Germinal center (tissue), 1 donor: Measurements from ENCODE around the gene CTNNA2.

Experiments
- DNase-seq: peaks from one replicate; pipeline ENCODE4 v3.0.0; 2012; ENCODE audit warnings: mixed read lengths, low spot score

CTNNA2 gene

GRCh38 chr2:79612999-79613398 is 100.1 kb downstream of the CTNNA2 start:
- no peak for DNase-seq

GRCh38 chr2:79619442-79619841 is 106.6 kb downstream of the CTNNA2 start:
- DNase-seq, result no peak

GRCh38 chr2:79619976-79620375 is 107.1 kb downstream of the CTNNA2 start:
- DNase-seq, result no peak

- DNase-seq, result no peak
These were observed 107.8 kb downstream of the CTNNA2 start for GRCh38 chr2:79620679-79621078.

- no peak for DNase-seq
These were observed 108.4 kb downstream of the CTNNA2 start for GRCh38 chr2:79621252-79621651.

- DNase-seq, result no peak
These were observed 108.9 kb downstream of the CTNNA2 start for GRCh38 chr2:79621755-79622154.

- DNase-seq, result no peak
These were observed 109.7 kb downstream of the CTNNA2 start for GRCh38 chr2:79622508-79622907.

GRCh38 chr2:79627237-79627636 is 114.4 kb downstream of the CTNNA2 start:
- DNase-seq, result no peak

- DNase-seq, result no peak
These were observed 117.2 kb downstream of the CTNNA2 start for GRCh38 chr2:79630060-79630459.

- no peak for DNase-seq
These were observed 118.2 kb downstream of the CTNNA2 start for GRCh38 chr2:79630972-79631557.

GRCh38 chr2:79638410-79638809 is 125.6 kb downstream of the CTNNA2 start:
- no peak for DNase-seq

GRCh38 chr2:79638954-79639353 is 126.1 kb downstream of the CTNNA2 start:
- no peak for DNase-seq

- no peak for DNase-seq
These were observed 127.2 kb downstream of the CTNNA2 start for GRCh38 chr2:79640001-79640400.

GRCh38 chr2:79649531-79649930 is 136.7 kb downstream of the CTNNA2 start:
- DNase-seq, result no peak

GRCh38 chr2:79660557-79660956 is 147.7 kb downstream of the CTNNA2 start:
- DNase-seq, result no peak

GRCh38 chr2:79665091-79665490 is 152.2 kb downstream of the CTNNA2 start:
- no peak for DNase-seq

GRCh38 chr2:79666430-79666829 is 153.6 kb downstream of the CTNNA2 start:
- no peak for DNase-seq

GRCh38 chr2:79669714-79670113 is 156.9 kb downstream of the CTNNA2 start:
- DNase-seq, result no peak

GRCh38 chr2:79670198-79670597 is 157.3 kb downstream of the CTNNA2 start:
- no peak for DNase-seq

GRCh38 chr2:79686884-79687283 is 174.0 kb downstream of the CTNNA2 start:
- no peak for DNase-seq

- DNase-seq, result no peak
These were observed 182.4 kb downstream of the CTNNA2 start for GRCh38 chr2:79695248-79695647.

GRCh38 chr2:79697200-79697599 is 184.3 kb downstream of the CTNNA2 start:
- DNase-seq, result no peak

- DNase-seq, result no peak
These were observed 187.8 kb downstream of the CTNNA2 start for GRCh38 chr2:79700651-79701050.

GRCh38 chr2:79702905-79703304 is 190.1 kb downstream of the CTNNA2 start:
- DNase-seq, result no peak

GRCh38 chr2:79711098-79711497 is 198.2 kb downstream of the CTNNA2 start:
- no peak for DNase-seq
